Astrocyte (in vitro differentiated cells and primary cell): ENCODE data around the gene MEGF11.

Experiments used
- CTCF ChIP-seq: IDR thresholded peaks from 2 replicates; pipeline ENCODE4 v1.5.1; 2011; ENCODE audit warnings: low read depth, mild to moderate bottlenecking, inconsistent platforms, low read length, moderate library complexity; ENCODE audit not compliant: insufficient read depth
- EZH2 ChIP-seq: IDR thresholded peaks from 2 replicates; pipeline ENCODE4 v1.6.1; 2012; ENCODE audit warnings: mild to moderate bottlenecking, low read length, inconsistent platforms; ENCODE audit not compliant: insufficient read depth

- TF ChIP-seq CTCF (no peak), EZH2 (no peak)
Measured at GRCh38 chr15:66261056-66261455, 7.5 kb upstream of the MEGF11 start.
